Pancreas (tissue), 10 donors: ENCODE measurements around the gene XAGE1A. TPM values are rescaled to one million over a fixed set of nuclear protein-coding genes. Genes with fewer than 3 reads are reported as not detected.
A peak's percentile ranks its signal among the peaks of the same experiment; 100 is the strongest.
"Not testable (repeated sequence)": the region's sequence is repeated elsewhere in the genome, so short reads cannot be mapped to it uniquely, and the experiment has no call there.

Experiments
- ATAC-seq, 4 donors: fragments of 200-7000 bp; cut with Tn5 transposase; one replicate each; pipeline versions ENCODE4 v1.8.0 to v1.9.1; 2020; ENCODE audit warnings: mild to moderate bottlenecking in 4 of 4, moderate library complexity in 4 of 4
- DNase-seq, 6 donors: peaks; one replicate each; pipeline ENCODE4 v3.0.0-alpha.2; 2020
- FAIRE-seq: peaks from 2 replicates; lab custom pipeline; 2012; peaks lifted over from hg19 to GRCh38; lab: Jason Lieb, UNC
- H3K27ac ChIP-seq, 4 donors: fragments of 200-600 bp; sonication (generic); 1 replicate in 3 of 4; 2 replicates in 1 of 4; pipeline versions ENCODE4 v1.5.0 to v1.8.0; 2020
- H3K27me3 ChIP-seq, 4 donors: fragments of 200-600 bp; one replicate each; pipeline ENCODE4 v1.8.0; 2021
- H3K36me3 ChIP-seq, 3 donors: fragments of 200-600 bp; sonication (generic) in 1 of 3; one replicate each; pipeline versions ENCODE4 v1.5.0 to v1.8.0; 2020 to 2021
- H3K4me1 ChIP-seq, 3 donors: fragments of 200-600 bp; one replicate each; pipeline ENCODE4 v1.8.0; 2021
- H3K4me3 ChIP-seq, 4 donors: fragments of 200-600 bp; sonication (generic) in 2 of 4; one replicate each; pipeline versions ENCODE4 v1.5.0 to v1.8.0; 2020 to 2021
- H3K9me3 ChIP-seq, 4 donors: fragments of 200-600 bp; one replicate each; pipeline ENCODE4 v1.8.0; 2021
- WGBS, 2 donors: extraction: QIAGEN DNeasy Blood & Tissue Kit; methylation state at CpG; one replicate each; pipeline ENCODE4 v1.1.7; 2013; 5-methylcytosine and 5-hydroxymethylcytosine counted together
- intact Hi-C, 3 donors: fragments of 100-400 bp; cut with DNase I; formaldehyde crosslinking; loops; one replicate each; pipeline versions ENCODE4 v1.11.1 to v1.14.2; 2022
- polyA plus RNA-seq, 2 donors: library from polyadenylated mRNA; stranded (reverse); fragments of 200-250 nt; gene quantifications; one replicate each; pipeline ENCODE4 v1.2.3, GENCODE V29; 2013
- total RNA-seq, 6 donors: library from RNA; stranded (reverse); fragmentation: NEBNext Ultra II Directional in 4 of 6; extraction: Animal tissue kit (Norgen Biotek cat#: 25700) in 4 of 6; gene quantifications; one replicate each; pipeline versions ENCODE4 v1.2.1 to v1.2.4, GENCODE V29; 2021 to 2023
- TF ChIP-seq, protein P1 (sequence below), 4 donors: fragments of 200-600 bp; sonication (generic) in 3 of 4; IDR thresholded peaks; one replicate each; pipeline versions ENCODE4 v1.5.0 to v1.8.0; 2021; ENCODE audit warnings: antibody characterized with exemption in 4 of 4
- donor health status: healthy with polysubstance abuse.
- donor health status: DM: no; HTN: no; CAD: no; lungs with moderate emphysema.
- donor health status: DM: no; HTN: no; CAD: no.
- donor health status: control.
- donor health status: control.
- donor health status: Bipolar disorder and iron deficiency.
- donor health status: DM: yes; HTN: yes; CAD: no.
- donor health status: DM: no; HTN: no; CAD: no.
- donor health status: DM: no; HTN: no; CAD: no.
- donor health status: DM: yes; HTN: yes; CAD: no.

XAGE1A gene
- total and polyA plus RNA-seq, 8 donors = not detected

DNA sequence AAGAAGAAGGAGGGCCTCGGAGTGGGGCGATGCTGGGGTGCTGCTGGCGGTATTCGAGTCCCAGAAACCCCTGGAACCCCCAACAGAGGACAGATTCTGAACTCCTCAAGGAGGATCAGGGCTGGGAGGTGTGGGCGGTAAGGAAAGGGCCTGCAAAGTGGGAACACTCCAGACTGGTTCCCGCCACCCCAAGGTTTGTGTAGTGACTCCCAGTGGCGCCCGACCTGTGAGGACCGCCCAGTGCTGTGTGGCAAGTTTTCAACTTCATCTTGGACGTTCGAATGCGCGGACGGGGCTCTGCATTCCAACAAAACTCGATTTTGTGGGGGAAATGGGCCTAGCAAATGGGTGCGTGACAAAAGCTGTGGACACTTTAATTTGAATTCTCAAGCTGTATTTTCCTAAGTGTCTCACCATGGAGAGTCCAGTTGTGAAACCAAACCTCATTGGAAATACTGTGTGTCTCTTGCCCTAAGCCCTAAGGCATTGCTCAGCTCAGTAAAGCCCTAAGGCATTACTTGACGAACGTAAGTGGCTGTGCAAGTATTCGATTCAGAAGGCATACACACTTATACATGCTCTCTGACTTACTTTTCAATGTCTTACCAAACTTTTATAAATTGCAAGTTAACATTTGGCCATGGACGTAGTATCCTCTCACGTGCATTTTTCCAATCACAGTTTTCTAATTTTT lies 48.7 kb downstream of the XAGE1A start:
- 77 to 81% methylated on average over 21 of the region's 21 CpGs for WGBS, 2 donors
- TF ChIP-seq, protein P1, sequence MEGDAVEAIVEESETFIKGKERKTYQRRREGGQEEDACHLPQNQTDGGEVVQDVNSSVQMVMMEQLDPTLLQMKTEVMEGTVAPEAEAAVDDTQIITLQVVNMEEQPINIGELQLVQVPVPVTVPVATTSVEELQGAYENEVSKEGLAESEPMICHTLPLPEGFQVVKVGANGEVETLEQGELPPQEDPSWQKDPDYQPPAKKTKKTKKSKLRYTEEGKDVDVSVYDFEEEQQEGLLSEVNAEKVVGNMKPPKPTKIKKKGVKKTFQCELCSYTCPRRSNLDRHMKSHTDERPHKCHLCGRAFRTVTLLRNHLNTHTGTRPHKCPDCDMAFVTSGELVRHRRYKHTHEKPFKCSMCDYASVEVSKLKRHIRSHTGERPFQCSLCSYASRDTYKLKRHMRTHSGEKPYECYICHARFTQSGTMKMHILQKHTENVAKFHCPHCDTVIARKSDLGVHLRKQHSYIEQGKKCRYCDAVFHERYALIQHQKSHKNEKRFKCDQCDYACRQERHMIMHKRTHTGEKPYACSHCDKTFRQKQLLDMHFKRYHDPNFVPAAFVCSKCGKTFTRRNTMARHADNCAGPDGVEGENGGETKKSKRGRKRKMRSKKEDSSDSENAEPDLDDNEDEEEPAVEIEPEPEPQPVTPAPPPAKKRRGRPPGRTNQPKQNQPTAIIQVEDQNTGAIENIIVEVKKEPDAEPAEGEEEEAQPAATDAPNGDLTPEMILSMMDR (IDR thresholded peaks at IDR 0.05) = no peak
- intact Hi-C loops = no loop called here
- Histone ChIP-seq H3K27me3 (peaks cover 0 to 19% (median 0%) of the 10 kb centered on the region in 4 donors), H3K27ac (no peak overlapping the region), H3K9me3 (no peaks in the 10 kb centered on the region), H3K4me1 (no peaks in the 10 kb centered on the region), H3K4me3 (no peak overlapping the region), H3K36me3 (no peaks in the 10 kb centered on the region)
- ATAC-seq (no peak), FAIRE-seq (no peak), DNase-seq (no peak)

DNA sequence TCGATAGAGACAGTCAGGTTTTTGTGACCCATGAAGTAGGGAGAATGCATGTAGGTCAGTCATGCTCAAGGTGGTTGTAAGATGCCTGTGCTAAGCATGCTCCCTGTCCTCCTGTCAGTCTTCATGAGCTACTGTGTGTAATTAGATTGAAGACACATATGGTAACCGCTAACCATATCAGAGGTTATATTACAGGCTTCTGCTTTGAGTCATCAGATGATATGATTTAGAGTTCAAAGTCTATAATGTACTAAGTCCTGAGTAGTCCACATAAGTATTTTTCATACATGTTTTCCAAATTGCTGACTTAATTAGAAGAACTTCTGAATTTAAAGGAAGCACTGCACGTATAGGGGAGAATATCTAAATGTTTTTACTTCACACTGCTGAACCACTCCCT lies 53.2 kb downstream of the XAGE1A start:
- DNase-seq, ATAC-seq, H3K4me3 ChIP-seq, H3K27ac ChIP-seq, H3K4me1 ChIP-seq, intact Hi-C loops, H3K9me3 ChIP-seq, H3K36me3 ChIP-seq: not testable (repeated sequence)
- 55 to 60% methylated on average over 3 of the region's 3 CpGs for WGBS, 2 donors
- FAIRE-seq = peak; percentile 95
- peaks cover 0 to 12% (median 0%) of the 10 kb centered on the region in 4 donors for H3K27me3 ChIP-seq

Other genes with a start within 250 kb of the XAGE1A start
- gene XAGE2, start 126.8 kb upstream of the XAGE1A start, total RNA-seq = not detected
- gene XAGE2, start 126.8 kb upstream of the XAGE1A start, polyA plus RNA-seq = under 1 TPM; 0.38 to 0.59 TPM
- under 1 TPM in 1 of 6 donors, not detected in 5; 0.38 TPM for gene XAGE1B, start 21.3 kb downstream of the XAGE1A start, total RNA-seq
- not detected for gene XAGE1B, start 21.3 kb downstream of the XAGE1A start, polyA plus RNA-seq
- gene SSX7, start 159.1 kb downstream of the XAGE1A start, total RNA-seq = not detected
- gene SSX7, start 159.1 kb downstream of the XAGE1A start, polyA plus RNA-seq = not detected
- not detected for gene SSX2, start 211.4 kb downstream of the XAGE1A start, total RNA-seq
- gene SSX2, start 211.4 kb downstream of the XAGE1A start, polyA plus RNA-seq = not detected